WI38 (cell line): ENCODE results near the gene NR3C1.

Experiments used
- H3K4me3 ChIP-seq: 2 replicates; pipeline ENCODE4 v1.5.1; 2011; ENCODE audit warnings: low read depth, mild to moderate bottlenecking, control low read depth, low read length
- CTCF ChIP-seq: IDR thresholded peaks from 2 replicates; pipeline ENCODE4 v1.5.1; 2012; ENCODE audit warnings: low read depth, mild to moderate bottlenecking, control low read depth, low read length

Gene NR3C1

DNA sequence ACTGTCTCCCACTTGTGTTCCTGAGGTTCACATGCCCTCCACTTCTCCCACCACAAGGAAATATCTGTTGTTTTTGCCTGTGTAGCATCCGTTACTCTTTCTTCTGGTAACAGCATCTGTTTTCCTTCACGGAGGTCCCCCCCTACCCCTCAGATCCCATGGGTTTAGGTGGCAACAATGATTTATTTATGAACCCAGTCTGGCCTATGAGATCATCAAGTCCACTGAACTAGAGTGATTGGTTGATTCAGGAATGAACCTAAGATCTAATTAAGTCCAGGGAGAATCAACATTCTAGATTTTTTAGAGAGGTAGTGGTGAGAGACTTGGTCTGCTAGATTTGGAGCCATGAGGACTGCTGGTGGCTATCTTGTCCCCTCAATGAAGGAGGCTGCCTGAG, 166.8 kb downstream of the NR3C1 start:
- H3K4me3 ChIP-seq: no peak overlapping the region
- no peak for TF ChIP-seq CTCF

GRCh38 chr5:143235423-143235822, 168.1 kb downstream of the NR3C1 start:
- H3K4me3 ChIP-seq: no peak overlapping the region
- TF ChIP-seq CTCF: no peak

DNA sequence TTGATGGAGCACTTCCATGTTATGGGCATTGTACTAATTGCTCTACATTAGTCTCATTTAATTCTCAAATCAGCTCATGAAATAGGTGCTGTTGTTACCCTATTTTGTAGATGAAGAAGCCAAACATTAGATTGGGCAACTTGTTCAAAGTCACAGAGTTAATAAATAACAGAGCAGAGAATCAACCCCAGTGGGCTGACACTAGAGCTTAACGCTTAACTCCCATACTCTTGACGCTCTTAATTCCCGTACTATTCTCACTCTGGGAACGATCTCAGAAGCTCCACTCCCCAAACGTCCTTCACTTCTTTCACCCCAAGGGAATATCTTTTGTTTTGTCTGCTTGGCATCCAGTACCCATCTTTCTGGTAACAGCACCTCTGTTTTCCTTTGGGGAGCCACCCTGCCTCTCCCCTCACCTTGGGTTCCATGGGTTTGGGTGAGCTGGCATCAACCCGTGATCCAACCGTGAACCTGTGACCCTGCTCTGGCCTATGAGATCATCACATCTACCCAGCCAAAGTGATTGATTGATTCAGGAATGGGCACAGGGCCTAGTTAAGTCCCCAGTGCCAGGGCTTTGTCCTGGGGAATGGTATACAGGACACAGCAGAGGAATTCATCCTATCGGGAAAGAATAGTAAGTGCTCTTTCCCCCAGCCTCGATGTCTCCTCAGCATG, 169.2 kb downstream of the NR3C1 start:
- no peak overlapping the region for H3K4me3 ChIP-seq
- TF ChIP-seq CTCF: no peak

- no peak for TF ChIP-seq CTCF
- no peak overlapping the region for H3K4me3 ChIP-seq
Measured at GRCh38 chr5:143233031-143233430, 170.5 kb downstream of the NR3C1 start.

DNA sequence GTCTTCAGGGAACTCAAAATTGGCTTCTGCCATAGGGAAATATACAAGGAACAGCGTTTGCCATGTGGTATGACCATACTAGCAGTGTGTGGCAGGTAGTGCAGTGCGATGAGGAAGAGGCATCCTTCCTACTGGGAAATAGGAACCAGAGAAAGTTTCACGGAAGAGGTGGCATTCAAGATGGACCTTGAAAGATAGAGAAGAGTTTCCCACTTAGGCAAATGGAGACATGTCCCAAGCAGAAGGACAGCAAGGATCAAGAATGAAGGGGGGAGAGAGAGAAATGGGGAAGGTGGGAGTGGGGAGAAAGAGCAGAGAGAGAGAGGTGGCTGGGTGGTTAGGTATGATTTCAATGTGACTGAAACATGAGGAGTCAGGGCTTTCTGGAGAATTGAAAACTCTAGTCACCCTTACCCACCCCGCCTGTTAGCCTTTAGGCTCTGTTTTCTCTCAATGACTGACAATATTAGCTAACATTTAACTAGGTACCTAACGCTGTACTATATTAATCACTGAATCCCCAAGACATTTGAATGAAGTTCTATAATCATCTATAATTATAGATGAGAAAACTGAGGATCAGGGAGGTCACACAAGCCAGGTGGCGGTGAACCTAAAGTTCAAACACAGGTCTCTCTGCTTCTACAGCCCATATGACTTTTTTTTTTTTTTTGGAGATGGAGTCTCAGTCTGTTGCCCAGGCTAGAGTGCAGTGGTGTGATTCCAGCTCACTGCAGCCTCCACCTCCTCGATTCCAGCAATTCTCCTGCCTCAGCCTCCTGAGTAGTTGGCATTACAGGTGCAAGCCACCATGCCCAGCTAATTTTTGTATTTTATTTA, 171.3 kb downstream of the NR3C1 start:
- no peak for TF ChIP-seq CTCF
- H3K4me3 ChIP-seq: no peak overlapping the region

GRCh38 chr5:143231416-143231815, 172.1 kb downstream of the NR3C1 start:
- TF ChIP-seq CTCF: no peak
- H3K4me3 ChIP-seq: no peak overlapping the region

DNA sequence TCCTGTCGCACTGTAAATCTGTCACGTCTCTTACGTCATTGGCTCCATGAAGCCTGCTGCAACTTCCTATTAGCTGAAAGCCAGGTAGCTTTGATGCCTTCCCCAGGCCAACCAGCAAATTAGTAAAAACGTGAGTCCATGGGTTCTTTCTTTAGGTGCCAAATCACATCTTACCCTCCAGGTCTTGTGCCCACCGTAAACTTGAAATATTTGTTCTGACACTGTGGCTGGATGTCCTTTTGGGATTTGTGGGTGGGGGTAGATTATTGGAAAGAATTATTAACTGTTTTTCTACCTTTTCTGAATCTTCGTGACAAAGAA, 172.8 kb downstream of the NR3C1 start:
- no peak for TF ChIP-seq CTCF
- H3K4me3 ChIP-seq: no peak overlapping the region
